DND-41 (cell line): Measurements from ENCODE around the gene BTRC.

Experiments used
- EZH2 ChIP-seq: IDR thresholded peaks from 3 replicates; pipeline ENCODE4 v1.6.1; 2012; ENCODE audit warnings: borderline replicate concordance, low read depth, mild to moderate bottlenecking, moderate library complexity, low read length, inconsistent platforms; ENCODE audit not compliant: severe bottlenecking
- TF ChIP-seq, protein P1 (sequence below): IDR thresholded peaks from 2 replicates; pipeline ENCODE4 v1.5.1; 2012; ENCODE audit warnings: borderline replicate concordance, low read length, moderate library complexity, mild to moderate bottlenecking; ENCODE audit not compliant: poor library complexity, severe bottlenecking; ENCODE audit errors: extremely low read depth

DNA sequence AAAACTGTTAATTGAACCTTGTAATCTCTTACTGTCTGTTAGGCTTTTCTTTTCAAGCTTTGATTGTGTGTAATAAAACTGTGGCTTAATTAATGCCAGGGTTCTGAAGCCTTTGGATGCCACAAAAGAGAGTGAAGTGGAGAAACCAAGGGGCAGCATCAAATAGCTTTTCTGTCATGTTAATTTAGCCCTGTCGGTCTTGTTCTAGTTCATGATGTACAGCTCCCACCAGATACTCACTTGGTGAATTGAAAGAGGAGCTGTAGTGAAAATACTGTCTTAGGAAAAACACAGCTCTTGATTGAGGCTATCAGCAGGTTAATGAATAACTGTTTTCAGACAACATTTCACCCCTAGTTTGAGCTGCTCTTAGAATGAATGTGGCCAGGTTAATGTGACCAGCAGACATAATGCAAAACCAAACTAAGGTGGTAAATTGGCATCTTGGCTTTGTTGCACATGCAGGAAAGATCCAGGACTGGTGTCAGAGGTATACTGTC is 139.9 kb downstream of the BTRC start:
- no peak for TF ChIP-seq EZH2
- TF ChIP-seq, protein P1, sequence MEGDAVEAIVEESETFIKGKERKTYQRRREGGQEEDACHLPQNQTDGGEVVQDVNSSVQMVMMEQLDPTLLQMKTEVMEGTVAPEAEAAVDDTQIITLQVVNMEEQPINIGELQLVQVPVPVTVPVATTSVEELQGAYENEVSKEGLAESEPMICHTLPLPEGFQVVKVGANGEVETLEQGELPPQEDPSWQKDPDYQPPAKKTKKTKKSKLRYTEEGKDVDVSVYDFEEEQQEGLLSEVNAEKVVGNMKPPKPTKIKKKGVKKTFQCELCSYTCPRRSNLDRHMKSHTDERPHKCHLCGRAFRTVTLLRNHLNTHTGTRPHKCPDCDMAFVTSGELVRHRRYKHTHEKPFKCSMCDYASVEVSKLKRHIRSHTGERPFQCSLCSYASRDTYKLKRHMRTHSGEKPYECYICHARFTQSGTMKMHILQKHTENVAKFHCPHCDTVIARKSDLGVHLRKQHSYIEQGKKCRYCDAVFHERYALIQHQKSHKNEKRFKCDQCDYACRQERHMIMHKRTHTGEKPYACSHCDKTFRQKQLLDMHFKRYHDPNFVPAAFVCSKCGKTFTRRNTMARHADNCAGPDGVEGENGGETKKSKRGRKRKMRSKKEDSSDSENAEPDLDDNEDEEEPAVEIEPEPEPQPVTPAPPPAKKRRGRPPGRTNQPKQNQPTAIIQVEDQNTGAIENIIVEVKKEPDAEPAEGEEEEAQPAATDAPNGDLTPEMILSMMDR = no peak
